GM21529 (cell line): ENCODE data around the gene HS6ST3.
"Not testable (repeated sequence)": the region's sequence is repeated elsewhere in the genome, so short reads cannot be mapped to it uniquely, and the experiment has no call there.

ENCODE experiments used
- ATAC-seq: cut with Tn5 transposase; IDR thresholded peaks from one replicate; pipeline ENCODE4 v1.9.1; 2021; ENCODE audit not compliant: unreplicated experiment

Gene HS6ST3

DNA sequence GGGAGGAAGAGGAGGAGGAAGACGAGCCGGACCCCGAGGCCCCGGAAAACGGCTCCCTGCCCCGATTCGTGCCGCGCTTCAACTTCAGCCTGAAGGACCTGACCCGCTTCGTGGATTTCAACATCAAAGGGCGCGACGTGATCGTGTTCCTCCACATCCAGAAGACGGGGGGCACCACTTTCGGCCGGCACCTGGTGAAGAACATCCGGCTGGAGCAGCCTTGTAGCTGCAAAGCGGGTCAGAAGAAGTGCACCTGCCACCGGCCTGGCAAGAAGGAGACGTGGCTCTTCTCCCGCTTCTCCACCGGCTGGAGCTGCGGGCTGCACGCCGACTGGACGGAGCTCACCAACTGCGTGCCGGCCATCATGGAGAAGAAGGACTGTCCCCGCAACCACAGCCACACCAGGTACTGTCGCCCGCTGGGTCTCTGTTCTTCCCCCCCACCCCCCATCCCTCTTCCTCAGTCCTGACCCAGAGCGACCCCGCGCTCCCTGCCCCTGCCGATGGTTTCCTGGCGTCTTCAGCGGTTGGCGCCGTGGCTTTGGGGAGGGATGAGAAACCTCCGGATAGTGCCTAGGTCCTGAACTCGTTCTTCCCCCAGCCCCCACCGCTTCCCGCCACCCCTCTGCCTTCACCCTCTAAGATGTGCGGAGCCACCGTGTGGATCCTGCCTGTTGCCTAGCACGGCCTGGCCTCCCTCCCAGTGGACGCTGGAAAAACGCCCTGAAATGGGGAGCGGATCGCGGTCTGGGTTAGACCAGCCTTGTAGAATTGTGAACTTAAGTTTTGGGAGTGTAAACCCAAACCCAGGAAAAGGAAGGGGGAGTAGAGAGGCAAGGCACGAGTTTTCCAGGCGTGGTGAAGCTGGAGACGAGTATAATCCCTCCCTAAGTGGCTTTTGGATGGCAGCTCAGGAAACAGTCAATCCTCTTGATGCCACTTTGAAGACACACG is 1.5 kb downstream of the HS6ST3 start:
- no peak for ATAC-seq

DNA sequence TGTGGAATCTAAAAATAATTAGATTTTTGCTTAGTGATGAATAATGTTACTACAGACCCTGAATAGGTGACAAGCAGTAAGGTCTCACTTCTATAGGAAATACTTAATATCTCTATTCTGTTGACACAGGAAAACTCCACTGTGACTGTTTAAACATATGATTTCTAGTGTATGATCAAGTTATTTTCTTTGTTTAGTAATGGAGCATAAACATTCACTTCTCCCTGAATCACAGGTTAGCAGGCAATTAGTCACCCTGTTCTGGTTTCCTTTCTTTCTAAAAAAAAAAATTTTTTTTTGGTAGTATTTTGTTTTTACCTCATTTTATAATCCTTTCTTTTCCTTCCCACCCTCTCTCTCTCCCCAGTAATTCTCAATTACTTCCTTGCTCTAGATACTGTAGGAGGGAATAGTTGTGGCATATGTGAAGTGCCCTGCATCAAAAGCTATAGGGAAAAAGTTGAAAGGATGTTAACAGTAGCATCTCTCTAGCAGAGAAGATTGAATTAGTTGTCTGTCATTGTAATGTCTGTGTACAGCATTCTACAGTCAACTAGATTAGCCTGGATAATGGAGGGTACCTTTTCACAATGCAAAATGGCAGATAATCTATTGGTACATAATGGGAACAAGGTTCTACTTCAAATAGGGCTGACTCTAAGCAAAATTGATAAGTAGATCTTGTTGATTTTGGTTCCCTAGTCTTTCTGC is 3.5 kb downstream of the HS6ST3 start:
- no peak for ATAC-seq

DNA sequence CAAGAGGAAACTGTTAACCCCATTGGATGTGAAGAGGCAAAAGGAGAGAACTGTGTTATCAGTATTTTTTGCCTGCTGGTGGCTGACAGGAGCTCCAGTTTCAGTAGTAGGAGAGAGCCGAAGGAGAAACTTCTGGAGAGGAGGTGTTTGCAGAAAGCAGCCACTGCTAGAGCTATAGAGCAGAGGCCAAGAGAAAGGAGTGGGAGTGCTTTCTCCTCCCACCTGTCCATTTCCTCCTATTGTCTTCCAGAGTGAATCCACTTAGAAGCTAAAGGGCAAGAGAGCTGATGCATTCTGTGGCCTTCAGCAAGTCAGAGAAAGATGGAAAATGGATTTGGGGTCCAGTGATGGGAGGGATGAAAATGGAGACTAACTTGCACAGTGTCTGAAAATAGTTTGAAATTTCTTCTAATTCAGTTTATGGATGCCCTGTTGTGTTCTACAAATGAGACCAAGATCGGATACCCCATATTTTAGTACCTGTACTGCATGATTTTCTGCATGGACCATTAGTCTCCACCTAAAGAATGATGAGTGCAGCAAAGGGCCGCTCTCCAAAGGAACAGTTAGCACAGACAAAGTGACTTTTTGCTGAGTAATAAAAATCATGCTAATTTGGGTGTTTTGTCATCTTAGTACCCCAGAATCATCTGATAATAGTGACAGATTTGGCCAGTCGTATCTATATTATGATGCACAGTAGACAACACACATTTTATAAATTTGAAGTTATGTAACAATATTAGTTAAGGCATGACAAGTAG is 10.7 kb downstream of the HS6ST3 start:
- no peak for ATAC-seq

DNA sequence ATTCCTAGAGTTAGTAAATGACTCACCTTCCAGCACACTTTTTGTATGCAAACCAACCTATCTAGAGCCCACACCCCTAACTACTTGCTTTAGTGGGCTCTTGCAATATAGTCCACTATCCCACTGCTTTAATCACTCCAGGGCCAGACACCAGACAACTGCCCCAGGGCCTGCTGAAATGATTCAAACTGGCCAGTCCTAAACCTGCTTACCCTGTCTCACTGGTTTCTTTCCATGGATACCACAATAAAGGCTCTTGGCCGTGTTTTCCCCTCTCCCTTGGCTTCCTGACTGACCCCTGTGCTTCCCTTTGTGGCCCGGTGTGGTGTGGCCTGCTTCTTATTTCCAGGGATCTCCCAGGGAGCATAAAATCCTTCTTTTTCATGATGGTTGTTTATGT is 14.6 kb downstream of the HS6ST3 start:
- no peak for ATAC-seq

DNA sequence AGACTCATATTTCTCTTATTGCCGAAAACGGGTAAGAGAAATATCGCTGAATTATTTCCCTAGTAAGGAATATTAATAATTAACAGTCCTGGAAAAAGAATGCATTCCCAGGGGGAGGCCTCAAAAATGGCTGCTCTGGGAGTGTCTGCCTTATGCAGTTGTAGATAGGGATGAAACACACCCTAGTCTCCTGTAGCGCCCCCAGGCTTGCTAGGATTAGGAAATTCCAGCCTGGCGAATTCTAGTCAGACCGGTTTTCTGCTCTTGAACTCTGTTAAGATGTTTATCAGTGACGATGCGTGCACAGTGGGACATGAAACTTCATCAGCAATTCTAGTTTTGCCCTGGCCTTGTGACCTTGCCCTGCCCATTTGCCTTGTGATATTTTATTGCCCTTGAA is 18.2 kb downstream of the HS6ST3 start:
- not testable (repeated sequence) for ATAC-seq

DNA sequence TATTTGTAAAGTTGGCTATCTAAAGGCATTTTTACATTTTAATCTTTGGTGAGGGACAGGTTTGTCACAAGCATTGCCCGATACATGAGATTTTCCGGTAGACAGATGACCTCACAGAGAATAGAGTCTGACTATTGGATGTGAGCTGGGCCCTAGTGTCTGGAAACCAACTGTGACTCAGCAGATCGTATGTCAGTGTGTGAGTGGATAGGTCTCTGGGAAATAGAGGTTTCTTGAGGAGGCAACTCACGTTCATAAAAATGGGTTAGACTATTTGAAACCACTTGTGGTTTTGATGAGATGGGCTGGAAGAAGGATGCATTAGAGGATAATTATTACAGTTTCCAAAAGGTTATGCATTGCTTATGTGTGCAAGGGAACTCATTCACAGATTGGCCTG is 19.2 kb downstream of the HS6ST3 start:
- ATAC-seq = no peak

DNA sequence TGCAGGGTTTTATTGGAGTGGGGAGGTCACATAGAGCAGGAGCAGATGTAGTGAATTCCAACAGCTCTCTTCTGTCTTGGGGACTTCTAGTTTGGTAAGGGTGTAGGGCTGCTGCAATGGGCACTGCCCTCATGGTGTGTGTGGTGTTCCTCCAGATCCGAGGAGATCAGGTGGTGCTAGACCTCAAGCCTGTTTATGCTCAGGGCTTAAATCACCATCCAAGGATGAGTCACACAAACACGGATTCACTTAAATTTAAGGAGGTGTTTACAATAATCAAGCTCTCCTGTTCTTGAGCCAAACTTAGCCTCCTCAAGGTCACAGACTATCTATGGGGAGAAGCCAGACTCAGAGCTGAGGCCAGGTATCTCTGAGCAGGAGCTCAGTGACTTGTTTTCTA is 23.0 kb downstream of the HS6ST3 start:
- no peak for ATAC-seq

DNA sequence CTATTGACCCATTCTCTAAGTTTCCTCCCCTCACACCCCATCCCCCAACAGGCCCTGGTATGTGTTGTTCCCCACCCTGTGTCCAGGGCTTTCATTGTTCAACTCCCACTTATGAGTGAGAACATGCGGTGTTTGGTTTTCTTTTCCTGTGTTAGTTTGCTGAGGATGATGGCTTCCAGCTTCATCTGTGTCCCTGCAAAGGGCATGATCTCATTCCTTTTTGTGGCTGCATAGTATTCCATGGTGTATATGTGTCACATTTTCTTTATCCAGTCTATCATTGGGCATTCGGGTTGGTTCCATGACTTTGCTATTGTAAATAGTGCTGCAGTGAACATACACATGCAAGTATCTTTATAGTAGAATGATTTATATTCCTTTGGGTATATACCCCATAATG is 25.5 kb downstream of the HS6ST3 start:
- ATAC-seq = not testable (repeated sequence)

DNA sequence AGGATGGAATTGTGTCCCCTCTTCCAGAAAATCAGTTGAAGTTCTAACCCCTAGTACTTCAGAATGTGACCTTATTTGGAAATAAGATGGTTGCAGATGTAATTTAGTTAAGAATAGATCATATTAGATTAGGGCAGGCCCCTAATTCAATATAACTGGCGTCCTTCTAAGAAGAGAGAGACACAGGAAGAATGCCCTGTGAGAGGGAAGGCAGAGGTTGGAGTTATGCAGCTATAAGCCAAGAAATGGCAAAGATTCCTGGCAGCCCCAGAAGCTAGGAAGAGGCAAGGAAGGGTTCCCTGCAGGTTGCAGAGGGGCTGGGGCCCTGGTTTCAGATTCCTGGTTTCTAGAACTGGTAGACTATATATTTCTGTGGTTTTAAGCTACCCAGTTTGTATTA is 30.0 kb downstream of the HS6ST3 start:
- no peak for ATAC-seq

DNA sequence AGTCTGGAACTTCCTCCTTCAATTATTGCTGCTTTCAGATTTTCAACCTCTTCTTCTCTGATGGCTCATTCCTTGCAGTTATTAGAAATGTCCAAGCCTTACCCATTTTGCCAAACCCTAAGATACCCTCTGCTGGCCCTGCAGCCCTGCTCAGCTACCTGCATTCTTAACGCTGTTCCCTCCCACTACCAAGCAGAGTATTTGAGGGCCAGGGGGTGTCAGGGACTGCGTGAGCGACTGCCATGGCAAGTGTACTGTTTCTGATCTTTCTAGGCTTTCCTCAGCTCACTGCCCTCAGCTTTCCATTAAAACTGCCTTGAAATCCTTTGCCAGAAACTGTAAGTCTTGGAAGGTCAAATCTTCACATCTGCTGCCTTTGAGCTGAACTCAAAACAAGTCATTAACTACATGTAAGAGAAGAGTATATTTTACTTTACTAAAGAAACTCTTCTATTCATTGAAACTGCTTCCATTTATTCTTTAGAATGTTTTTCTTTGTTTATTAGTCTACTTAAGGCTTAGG is 41.0 kb downstream of the HS6ST3 start:
- ATAC-seq = no peak

DNA sequence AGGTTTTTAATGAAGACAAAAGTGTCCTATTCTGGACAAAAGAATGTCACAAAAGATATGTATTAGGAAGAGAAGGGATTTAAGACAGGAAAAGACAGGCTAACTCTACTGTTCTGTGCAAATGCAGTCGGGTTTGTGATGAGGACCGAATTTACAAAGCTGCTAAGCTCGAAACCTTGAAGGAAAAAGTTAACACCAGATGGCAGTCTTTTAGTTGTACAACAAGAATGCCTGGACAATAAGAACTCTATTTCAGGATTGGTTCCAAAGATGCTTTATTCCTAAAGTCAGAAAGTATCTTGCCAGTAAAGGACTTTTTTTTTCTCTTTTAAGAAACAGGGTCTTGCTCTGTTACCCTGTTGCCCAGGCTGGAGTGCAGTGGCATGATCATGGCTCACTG is 51.1 kb downstream of the HS6ST3 start:
- no peak for ATAC-seq

DNA sequence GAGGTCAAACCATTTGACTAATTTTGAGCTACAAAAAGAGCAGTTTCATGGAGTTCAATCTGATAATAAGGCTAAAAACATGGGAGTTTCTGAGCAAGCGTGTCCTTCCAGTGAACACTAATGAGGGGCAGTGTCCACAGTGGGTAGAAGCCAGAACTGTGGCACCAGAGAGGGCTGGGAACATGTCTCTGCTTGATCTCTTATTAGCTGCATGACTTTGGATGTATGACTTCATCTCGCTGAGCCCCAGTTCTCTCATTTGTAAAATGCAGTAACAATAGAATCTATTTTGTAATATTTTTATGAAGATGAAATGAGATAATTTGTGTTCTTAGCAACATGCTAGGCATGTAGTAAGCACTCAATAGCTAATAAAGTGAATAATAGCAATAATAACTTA is 69.8 kb downstream of the HS6ST3 start:
- no peak for ATAC-seq

DNA sequence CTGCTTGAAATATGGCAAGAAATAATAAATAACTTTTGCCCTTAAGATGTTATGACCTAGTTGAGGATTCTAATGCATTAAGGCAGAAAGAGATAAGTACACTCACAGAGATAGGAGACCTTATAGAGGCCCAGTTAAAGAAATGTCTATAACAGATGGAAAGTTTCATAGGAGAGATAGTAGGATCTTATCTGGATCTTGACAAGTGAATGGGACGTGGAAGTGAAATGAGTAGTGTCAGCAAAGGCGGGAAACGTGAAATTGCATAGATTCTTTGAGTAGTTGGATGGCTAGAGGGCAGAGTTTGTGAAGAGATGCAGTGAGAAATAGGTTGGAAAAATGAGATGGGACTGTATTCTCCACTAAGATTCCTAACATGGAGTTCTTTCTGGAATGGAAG is 71.2 kb downstream of the HS6ST3 start:
- ATAC-seq = no peak

DNA sequence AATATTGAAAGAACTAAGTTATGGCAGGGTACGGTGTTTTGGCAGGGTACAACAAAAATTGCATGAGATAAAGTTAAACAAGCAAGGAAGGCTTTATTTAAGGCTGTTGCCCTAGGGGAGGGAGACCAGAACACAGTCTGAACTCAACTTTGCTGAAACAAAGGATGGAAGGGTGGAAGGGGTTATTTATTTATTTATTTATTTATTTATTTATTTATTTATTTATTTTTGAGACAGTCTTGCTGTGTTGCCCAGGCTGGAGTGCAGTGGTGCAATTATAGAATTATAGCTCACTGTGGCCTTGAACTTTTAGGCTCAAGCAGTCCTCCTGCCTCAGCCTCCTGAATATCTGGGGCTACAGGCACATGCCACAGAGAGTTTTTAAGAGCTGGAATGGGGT is 75.9 kb downstream of the HS6ST3 start:
- ATAC-seq = no peak

DNA sequence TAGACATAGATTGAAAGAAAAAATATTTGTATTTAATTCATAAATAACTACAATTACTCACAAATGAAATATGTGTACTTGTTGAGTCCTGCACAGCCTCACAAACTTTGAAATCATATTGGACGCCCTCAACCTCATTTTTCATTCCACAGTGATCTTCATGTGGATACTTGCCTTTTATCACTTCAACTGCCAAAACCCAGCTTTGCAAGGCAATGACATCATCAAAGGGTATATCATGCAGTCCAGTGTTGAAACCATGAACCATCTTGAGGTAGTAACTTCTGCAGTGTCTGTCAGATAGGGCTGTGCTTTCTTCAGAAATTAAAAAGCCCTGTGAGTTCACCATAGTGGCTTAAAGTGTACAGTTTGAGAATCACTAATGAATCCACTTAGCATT is 82.2 kb downstream of the HS6ST3 start:
- ATAC-seq = no peak

DNA sequence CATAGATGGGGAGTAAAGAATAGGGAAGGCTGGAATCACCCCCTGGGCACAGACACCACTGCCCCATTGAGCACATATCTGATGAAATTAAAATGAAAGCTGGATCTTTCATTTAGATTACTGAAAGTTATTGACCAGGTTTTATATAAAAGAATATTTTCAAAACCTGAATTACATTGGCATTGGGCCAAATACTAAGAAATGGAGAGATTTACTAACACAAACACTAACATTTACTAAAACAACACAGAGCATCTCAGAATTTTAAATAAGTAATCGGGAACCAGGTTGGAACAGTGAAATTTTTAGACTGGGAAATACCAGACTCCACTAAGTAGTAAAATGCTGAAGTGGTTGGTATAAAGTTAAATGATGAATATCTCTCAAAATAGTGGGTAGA is 88.9 kb downstream of the HS6ST3 start:
- no peak for ATAC-seq

DNA sequence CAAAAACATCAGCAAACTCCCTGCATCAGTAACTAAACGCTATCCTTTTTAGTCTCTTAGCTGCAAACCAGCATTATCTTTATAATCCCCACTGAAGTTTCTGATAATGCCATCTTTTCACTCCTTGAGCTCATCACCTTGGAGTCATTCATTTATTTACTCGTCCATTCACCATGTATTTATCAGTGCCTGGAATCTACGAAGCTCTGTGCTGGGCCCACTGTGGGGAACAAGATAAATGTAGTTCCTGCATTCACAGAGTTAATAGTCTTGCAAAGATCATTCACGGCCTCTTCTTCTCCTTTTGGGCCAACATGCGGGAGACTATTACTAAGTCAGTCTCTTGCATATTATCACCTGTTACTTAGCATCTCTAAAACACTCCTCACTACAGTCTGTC is 89.4 kb downstream of the HS6ST3 start:
- ATAC-seq = no peak

DNA sequence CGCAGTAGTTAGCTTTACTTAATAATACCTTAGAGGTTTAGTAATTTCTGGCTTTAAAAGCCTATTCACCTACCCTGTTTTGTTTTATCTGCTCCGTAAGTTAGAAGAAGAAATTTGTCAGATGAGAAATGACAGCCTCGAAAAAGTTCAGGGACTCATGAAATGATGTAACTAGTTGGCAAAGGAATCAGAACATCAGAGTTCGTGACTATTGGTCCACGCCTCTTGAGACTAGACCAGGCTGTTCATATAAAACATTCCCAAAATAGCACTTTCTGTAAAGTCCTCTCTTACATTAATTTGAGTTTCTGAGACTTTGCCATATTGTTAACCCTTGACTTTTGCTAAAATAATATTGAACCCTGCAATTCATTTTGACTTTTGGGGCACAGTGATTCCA is 92.0 kb downstream of the HS6ST3 start:
- ATAC-seq = no peak

DNA sequence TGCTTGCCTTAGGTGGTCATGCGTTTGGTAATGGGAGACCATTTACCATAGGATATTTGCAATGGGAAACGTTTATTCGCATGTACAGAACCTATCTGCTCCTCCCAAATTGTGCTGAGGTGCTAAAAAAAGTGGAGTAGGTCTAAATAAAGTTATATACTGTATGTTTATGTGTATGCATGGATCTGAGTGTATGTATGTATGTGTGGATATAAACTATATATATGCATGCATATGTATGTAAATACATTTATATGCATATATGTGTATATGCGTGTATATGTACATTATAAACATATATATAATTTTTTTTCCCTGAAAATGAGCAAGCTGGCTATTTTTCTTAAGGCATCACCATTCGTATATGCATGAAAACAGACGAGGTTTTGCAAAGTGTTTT is 95.9 kb downstream of the HS6ST3 start:
- ATAC-seq = no peak

DNA sequence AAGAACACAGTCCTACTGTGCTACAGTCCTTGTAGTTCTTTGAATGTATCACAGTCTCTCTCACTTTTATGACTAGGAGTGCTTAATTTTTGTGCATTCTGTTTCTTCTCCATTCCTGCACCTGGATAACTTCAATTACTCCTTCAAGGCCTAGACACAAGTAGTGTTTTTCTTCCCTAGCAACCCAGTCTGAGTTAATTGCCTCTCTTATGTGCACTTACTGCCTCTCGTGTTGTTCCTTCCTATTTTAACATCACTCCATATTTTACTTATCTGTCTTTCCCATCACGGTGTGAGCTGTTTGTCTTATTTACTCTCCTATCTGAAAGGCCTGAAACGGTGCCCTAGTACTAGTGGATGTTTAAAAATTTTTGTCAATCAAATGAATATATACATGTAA is 101.5 kb downstream of the HS6ST3 start:
- no peak for ATAC-seq

DNA sequence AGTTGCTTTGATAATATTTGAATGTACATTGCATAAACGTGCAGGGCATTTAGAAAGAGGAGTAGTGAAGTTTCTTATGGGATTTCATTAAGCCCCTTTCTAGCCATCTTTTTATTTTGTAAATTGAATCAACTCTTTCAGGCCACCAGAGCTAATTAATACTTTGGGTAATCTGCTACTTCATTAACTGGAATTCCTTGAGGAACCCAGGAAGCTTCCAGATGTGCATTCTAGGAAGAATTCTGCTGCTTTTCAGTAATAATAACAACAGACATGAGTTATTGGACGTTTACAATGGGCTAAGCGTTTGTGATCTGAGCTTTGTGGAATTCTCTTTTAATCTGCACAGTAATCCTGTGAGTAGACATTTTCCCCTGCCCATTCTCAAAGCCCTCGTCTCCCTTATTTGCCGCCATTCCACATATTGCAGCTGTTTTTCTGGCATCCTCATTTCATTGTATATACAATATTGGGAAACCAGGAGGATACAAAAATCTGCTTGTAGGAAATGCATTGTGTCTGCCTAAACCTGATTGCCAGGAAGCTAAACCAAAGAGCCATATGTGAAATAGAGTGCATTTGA is 103.9 kb downstream of the HS6ST3 start:
- ATAC-seq = no peak
